ELR (cell line): Measurements from ENCODE around the gene KRTAP4-2.
"Not testable (repeated sequence)": the region's sequence is repeated elsewhere in the genome, so short reads cannot be mapped to it uniquely, and the experiment has no call there.

Experiments
- DNase-seq: peaks from one replicate; pipeline ENCODE4 v3.0.0-alpha.2; 2015; ENCODE audit warnings: low read depth

The KRTAP4-2 gene

DNA sequence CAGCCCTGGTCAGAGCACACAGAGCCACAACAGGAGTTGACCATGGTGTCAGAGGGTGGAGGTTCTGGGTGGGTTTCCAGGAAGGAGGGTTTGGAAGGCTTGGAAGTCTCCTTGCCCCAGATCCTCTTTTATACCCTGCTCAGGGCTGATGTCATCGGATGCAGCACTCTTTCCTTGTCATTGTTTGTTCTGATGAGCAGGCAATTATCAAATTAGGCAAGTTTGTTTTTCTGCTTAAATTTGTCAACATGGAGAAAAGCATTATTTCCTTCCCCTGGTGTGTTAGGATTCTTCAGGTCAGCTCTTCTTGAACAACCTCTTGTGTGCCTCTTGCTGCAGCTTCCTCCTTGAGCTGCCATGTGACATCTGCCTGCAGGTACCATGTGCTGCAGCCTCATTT, 17.4 kb downstream of the KRTAP4-2 start, which contains the start of gene KRTAP4-4:
TSS of gene KRTAP4-4 (minus strand) at position 101 of the 400 bp plus-strand sequence. CDS start at position 44, 57 bp downstream.
- no peak for DNase-seq

DNA sequence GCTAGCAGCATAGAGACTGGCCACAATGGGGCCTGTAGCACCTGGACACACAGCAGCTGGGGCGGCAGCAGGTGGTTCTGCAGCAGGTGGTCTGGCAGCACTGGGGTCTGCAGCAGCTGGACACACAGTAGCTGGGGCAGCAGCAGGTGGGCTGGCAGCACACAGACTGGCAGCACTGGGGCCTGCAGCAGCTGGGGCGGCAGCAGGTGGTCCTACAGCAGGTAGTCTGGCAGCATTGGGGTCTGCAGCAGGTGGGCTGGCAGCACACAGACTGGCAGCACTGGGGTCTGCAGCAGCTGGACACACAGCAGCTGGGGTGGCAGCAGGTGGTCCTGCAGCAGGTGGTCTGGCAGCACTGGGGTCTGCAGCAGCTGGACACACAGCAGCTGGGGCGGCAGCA, 17.8 kb downstream of the KRTAP4-2 start:
- not testable (repeated sequence) for DNase-seq

DNA sequence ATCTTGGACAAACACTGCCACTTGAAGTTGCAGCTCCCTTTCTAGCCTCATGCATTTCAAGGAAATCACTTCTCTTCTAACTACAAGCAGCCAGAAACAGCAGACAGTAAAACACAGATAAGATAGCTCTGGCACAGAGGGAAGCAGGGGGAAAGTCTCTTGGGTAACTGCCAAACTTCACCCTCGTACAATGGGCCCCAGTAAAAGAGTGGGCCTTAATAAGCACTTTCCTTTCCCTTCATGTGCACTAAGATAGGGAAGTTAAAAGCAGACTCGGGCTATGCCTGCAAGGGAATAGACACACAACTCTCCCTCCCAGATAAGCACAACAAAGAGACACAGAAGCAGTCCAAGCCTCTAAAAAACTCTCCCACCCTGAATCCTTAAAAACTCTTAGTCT, 24.2 kb downstream of the KRTAP4-2 start:
- no peak for DNase-seq

- no peak for DNase-seq
Measured at GRCh38 chr17:41151525-41151924, 26.5 kb downstream of the KRTAP4-2 start.

- no peak for DNase-seq
Measured at GRCh38 chr17:41150026-41150425, 28.0 kb downstream of the KRTAP4-2 start.

GRCh38 chr17:41149652-41149985, 28.4 kb downstream of the KRTAP4-2 start, which contains the start of gene KRTAP4-5:
Gene KRTAP4-5, minus strand, starts transcription at chr17:41149825. Its CDS starts 58 bp downstream, at chr17:41149767.
- DNase-seq: no peak

GRCh38 chr17:41148971-41149651, 28.9 kb downstream of the KRTAP4-2 start:
- not testable (repeated sequence) for DNase-seq

DNA sequence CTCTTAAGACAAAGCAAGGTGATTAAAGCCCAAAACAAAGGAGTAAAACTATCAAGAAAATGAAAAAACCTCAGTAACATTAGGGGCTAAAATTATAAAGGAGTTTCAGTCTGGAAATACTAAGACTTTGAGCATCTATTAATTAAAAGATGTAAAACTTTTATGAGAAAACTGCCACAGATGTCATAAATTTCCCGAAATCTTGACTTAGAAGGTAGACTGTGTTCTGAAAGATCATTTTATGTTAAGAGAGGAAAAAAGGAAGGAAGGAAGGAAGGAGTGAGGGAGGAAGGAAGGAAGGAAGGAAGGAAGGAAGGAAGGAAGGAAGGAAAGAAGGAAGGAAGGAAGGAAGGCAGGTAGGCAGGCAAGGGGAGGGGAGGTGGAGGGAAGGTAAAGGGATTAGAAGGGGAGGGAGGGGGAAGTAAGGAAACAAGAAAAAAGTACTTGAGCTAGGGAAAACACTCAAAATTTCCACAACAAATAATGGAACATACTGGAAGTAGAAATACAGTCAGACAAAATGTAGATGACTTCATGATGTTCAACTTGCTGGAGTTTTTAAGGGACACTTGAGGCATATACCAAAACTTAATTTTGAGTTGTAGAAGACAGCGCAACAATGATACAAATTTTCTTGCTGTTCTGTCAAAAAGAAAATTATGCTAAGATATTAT, 30.4 kb downstream of the KRTAP4-2 start:
- no peak for DNase-seq

DNA sequence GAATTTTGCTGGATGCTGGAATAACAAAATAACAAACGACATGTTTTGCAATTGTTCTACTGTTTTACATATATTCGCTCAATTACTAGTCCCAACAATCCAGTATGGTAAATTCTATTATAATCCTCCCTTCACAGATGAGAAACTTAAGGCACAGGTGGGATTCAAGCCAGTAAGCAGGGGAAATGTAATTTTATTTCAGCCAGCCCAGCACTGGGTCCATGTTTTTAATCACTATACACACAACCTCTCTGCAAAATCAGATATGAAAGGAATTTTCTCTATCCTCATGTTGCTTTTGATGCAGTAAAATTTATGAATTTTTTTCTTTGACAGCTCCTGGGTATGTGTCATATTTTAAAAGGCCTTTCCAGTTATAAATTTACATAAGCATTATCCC, 32.8 kb downstream of the KRTAP4-2 start:
- DNase-seq: no peak

- DNase-seq: no peak
Measured at GRCh38 chr17:41144846-41145245, 33.2 kb downstream of the KRTAP4-2 start.

DNA sequence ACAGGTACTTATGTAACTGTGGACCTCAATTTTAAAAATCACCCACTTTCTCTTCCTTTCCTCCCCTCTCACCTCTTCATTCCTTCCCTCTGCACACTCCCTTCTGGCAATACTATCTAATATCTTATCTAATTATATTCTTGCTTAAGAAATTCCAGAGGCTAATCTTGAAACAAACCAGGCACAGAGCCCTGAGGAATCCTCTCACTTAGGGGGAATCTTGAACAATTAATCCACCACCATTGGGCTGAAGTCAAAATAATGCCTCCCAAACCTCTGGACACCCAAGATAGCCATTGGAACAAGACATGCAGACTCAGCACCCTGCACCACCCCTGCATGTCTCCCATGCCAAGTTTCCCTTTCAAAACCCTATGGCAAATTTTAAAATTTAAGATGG, 36.7 kb downstream of the KRTAP4-2 start:
- DNase-seq: no peak

- DNase-seq: peak; percentile 92
Measured at GRCh38 chr17:41140360-41141131, 37.5 kb downstream of the KRTAP4-2 start, which contains the start of gene KRTAP4-6. Gene KRTAP4-6, minus strand, starts transcription at chr17:41140544. Its CDS starts 57 bp downstream, at chr17:41140487.

DNA sequence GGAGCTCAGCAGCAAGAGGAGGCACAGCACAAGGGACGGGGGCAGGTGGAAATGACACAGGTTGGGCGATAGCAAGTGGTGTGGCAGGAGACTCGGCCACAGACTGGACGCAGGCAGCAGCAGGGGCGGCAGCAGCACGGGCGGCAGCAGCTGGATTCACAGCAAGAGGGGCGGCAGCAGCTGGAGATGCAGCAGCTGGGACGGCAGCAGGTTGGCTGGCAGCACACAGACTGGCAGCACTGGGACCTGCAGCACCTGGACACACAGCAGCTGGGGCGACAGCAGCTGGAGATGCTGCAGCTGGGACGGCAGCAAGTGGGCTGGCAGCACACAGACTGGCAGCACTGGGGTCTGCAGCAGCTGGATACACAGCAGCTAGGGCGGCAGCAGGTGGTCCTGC, 38.2 kb downstream of the KRTAP4-2 start:
- not testable (repeated sequence) for DNase-seq

- peak; percentile 38 for DNase-seq
Measured at GRCh38 chr17:41133880-41134735, 43.9 kb downstream of the KRTAP4-2 start.

- DNase-seq: peak; percentile 88
Measured at GRCh38 chr17:41131979-41132378, 46.0 kb downstream of the KRTAP4-2 start.
